HK-2 (cell line): ENCODE data around the gene LCE1C.

ENCODE experiments used
- DNase-seq: peaks from one replicate; pipeline ENCODE4 v3.0.0-alpha.2; 2018; ENCODE audit not compliant: unreplicated experiment

LCE1C gene

GRCh38 chr1:152759453-152760173 is 46.8 kb downstream of the LCE1C start:
- DNase-seq = no peak

DNA sequence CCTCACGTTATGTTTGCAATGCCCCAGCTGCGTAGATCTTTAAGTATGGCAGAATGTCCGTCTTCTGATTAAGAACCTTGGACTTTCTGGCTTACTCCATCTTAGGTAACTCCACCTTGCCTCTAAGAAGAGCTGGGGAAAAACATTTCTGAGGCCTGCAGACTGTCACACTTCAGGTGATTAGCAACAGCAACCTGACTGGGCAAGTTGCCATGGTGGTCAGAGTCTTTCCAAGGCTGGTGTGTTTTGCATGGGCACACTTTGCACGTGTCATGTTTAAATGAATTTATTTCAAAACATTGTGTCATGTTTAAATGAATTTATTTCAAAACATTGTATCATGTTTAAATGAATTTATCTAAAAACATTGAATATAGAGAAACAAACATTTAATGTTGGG is 47.8 kb downstream of the LCE1C start:
- DNase-seq = no peak

DNA sequence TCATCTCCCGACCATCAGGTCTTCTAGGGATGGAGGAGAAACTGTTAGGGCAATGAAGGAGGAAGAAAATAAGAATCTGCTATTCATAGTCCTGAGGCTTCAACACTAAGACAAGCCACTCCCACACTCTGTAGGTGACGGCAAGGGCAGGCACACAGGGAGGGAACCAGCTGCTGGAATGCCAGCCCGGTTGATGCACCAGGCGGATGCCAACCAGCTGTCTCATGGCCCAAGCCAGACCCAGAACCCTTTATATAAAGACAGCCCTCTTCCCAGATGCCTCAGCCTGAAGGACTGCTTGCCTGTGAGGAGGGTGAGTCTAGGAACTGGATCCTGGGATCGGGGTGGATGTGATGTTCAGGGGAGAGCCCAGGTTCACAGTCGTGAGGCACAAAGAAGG is 48.7 kb downstream of the LCE1C start, which contains the start of gene KPRP:
TSS of gene KPRP (plus strand) at position 279 of the 400 bp plus-strand sequence. CDS start 1,564 bp downstream, outside the sequence.
- DNase-seq = no peak

GRCh38 chr1:152756872-152757271 is 49.6 kb downstream of the LCE1C start:
- no peak for DNase-seq
